LNCaP clone FGC (cell line): ENCODE results near the gene FGGY.
"Not testable (repeated sequence)": the region's sequence is repeated elsewhere in the genome, so short reads cannot be mapped to it uniquely, and the experiment has no call there.

ENCODE experiments used
- DNase-seq: peaks from one replicate; pipeline ENCODE4 v3.0.0-alpha.2; 2011; ENCODE audit warnings: low read depth
- H3K4me3 ChIP-seq: 2 replicates; pipeline ENCODE4 v1.5.1; 2011; ENCODE audit warnings: mild to moderate bottlenecking, low read depth, low read length, control low read depth
- TF ChIP-seq, protein P1 (sequence below): IDR thresholded peaks from 2 replicates; pipeline ENCODE4 v1.5.1; 2012; ENCODE audit warnings: mild to moderate bottlenecking; ENCODE audit not compliant: control insufficient read depth, insufficient read depth; ENCODE audit errors: extremely low read depth

FGGY gene

DNA sequence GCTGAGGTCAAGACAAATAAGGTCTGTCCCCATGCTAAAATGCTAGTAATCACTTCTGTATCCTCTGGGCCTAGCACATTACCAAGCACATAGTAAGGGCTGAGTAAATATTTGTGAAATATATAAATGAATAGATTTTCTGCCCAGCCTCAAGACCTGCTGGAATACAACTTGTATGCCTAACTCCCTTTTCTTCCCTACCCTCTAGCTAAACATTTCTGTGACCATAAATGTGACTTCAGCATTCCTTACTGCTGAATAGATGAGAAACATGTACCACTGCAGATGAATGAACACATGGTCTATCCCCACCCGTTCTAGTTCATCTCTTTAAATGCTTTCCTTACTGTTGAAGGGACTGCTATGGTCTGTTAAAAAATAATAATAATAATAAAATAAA is 308.9 kb downstream of the FGGY start:
- no peak overlapping the region for H3K4me3 ChIP-seq
- TF ChIP-seq, protein P1, sequence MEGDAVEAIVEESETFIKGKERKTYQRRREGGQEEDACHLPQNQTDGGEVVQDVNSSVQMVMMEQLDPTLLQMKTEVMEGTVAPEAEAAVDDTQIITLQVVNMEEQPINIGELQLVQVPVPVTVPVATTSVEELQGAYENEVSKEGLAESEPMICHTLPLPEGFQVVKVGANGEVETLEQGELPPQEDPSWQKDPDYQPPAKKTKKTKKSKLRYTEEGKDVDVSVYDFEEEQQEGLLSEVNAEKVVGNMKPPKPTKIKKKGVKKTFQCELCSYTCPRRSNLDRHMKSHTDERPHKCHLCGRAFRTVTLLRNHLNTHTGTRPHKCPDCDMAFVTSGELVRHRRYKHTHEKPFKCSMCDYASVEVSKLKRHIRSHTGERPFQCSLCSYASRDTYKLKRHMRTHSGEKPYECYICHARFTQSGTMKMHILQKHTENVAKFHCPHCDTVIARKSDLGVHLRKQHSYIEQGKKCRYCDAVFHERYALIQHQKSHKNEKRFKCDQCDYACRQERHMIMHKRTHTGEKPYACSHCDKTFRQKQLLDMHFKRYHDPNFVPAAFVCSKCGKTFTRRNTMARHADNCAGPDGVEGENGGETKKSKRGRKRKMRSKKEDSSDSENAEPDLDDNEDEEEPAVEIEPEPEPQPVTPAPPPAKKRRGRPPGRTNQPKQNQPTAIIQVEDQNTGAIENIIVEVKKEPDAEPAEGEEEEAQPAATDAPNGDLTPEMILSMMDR = no peak
- DNase-seq = no peak

DNA sequence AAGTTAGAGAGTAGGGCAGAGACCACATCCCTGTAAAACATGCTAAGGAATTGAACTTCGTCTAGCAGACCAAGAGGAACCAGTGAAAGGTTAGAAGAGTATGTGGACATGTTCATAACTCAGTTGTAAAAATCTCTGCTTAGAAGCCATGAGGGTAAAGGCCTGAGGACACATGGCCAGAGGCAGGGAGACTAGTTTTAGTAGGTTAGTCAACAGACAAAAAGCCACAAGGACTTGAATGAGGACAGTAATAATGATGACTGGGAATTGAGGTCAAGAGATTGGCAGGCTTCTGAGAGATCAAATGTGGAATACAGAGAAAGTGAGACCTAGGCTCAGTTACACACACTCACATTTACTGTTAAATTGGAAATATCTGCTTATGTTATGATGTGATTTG is 312.4 kb downstream of the FGGY start:
- TF ChIP-seq, protein P1 = no peak
- DNase-seq = no peak

DNA sequence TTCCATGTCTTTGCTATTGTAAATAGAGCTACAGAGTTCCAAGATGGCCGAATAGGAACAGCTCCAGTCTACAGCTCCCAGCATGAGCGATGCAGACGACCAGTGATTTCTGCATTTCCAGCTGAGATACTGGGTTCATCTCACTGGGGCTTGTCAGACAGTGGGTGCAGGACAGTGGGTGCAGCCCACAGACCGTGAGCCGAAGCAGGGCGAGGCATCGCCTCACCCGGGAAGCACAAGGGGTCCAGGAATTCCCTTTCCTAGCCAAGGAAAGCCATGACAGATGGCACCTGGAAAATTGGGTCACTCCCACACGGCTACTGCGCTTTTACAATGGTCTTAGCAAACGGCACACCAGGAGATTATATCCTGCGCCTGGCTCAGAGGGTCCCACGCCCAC is 313.6 kb downstream of the FGGY start:
- DNase-seq, H3K4me3 ChIP-seq: not testable (repeated sequence)

More for the DNA sequence above, 312.4 kb downstream of the FGGY start:
- no peak overlapping the region for H3K4me3 ChIP-seq

DNA sequence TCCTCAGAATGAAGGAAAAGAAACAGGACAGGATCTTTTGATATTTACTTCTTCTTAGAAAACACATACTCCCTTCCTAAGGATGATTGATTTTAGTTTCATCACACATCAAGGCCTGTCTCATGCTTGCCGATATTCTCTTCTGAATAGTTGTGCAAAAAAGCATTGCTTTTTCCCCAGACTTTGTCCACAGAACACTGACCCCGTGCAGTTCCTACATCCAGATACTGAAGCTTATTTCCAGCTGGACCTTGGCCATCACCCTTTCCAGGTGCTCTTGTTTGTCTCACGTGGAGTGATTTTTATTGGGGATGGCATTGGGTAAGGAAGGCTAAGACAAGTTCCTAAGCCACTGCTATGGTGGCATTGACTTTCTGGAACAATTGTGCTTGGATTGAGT is 320.5 kb downstream of the FGGY start:
- TF ChIP-seq, protein P1 = no peak
- DNase-seq = no peak
- no peak overlapping the region for H3K4me3 ChIP-seq

DNA sequence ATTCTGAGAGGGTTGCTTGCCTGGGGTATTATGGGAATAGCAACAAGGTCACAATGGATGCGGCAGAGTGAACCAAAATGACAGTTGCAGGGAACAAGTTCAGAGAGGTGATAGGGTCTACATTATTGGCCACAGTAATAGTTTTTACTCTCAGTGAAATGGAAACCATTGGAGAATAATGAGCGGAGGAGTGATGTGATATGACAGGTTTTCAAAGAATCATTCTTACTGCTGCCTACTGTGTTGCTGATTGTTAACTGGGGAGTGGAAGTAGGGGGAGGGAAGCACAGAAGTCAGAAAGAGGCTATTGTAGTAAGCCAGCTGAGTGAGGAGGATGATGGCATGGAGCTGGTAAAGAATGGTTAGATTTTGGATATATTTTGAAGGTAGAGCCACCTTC is 322.7 kb downstream of the FGGY start:
- no peak for DNase-seq
- TF ChIP-seq, protein P1 = no peak
- H3K4me3 ChIP-seq = no peak overlapping the region

DNA sequence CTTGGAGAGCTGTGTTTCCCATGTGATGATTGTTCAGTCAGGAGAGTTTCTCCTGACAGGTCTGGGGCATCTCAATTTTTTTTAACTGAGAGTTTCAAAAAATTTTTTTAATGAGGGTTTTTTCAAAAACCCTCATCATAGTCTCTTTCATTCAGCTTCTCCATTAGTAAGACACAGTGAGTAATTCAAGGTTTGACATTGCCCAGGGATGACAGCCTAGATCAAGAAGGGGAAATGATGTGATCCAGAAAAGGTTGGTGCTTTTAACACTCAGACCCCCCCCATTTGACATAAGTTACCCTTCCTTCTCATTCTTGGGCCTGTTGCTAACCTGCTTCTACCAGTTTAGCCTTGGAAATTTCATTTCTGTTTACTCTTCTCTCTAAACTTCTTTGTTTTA is 328.5 kb downstream of the FGGY start:
- DNase-seq = no peak
- H3K4me3 ChIP-seq = no peak overlapping the region
- TF ChIP-seq, protein P1 = no peak

DNA sequence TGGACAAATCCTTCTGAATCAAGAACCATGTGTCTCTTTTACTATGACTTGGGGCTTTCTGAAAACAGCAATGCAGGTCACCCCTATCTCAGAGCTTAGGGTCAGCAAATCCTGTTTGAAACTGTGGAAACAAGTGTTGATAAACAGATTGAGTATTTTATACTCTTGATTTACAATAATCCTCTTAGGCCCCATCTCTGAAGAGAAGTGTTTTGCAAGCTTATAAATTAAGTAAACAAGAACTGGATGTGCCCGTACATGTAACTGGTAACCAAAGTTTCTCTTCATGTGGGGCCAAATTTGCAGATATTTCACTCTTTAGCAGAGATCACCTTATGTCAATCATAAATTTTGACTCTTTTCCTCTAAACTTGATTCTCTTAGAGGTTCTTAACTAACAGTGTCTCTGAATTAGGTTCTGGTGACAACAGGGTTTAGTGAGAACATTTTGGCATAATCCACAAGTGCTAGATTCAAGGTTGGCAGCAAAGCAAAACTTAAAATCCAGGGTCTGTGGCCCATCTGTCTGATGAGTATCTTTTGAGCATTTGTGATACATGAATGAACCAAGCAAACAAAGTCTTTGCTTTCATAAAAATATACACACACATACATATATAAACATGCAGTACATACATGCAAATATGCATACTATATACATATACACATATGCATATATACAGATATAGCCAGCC is 334.8 kb downstream of the FGGY start:
- no peak overlapping the region for H3K4me3 ChIP-seq
- TF ChIP-seq, protein P1 = no peak
- peak; percentile 23 for DNase-seq
